Activated CD8-positive, alpha-beta memory T cell treated with anti-CD3 and anti-CD28 coated beads, Interleukin-2, amount 50 U/mL, for 24 hours (primary cell): ENCODE results near the gene GOLIM4.
"Not testable (repeated sequence)": the region's sequence is repeated elsewhere in the genome, so short reads cannot be mapped to it uniquely, and the experiment has no call there.

ENCODE experiments used
- DNase-seq: peaks from one replicate; pipeline ENCODE4 v3.0.0-alpha.2; 2020; ENCODE audit errors: extremely low read depth

Gene GOLIM4

DNA sequence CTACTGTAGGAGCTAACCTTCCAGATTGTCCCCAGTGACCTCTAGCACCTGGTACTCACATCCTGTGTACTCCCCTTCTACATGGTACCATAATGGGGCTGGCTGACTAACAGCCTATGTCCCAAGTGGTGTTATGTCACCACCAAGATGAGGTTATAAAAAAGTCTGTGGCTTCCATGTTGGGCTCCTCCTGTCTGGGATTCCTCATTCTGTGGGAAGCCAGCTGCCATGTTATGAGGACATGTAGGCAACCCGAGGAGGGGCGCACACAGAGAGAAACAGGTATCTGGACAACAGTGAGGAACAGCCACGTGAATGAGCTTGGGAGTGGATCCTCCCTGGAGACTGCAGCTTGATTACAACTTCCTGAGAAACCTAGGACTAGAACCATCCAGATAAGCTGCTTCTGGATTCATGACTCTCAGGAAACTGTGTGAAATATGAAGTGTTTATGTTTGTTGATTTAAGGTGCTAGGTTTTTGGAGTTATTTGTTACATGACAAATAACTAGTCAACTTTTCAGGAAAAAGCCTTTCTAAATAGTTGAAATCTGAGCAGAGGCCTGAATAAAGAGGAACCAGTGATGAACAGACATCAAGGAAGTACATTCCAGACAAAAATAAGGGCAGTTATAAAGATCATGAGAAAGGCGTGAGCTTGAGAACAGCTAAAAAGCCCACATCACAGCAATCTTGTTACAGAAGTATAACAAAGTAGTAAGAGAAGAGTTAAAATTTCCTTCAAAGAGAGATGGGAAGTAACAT is 21.7 kb downstream of the GOLIM4 start:
- DNase-seq = no peak

- no peak for DNase-seq
Measured at GRCh38 chr3:168072323-168072650, 23.4 kb downstream of the GOLIM4 start.

- DNase-seq = no peak
Measured at GRCh38 chr3:168071591-168072322, 24.0 kb downstream of the GOLIM4 start.

DNA sequence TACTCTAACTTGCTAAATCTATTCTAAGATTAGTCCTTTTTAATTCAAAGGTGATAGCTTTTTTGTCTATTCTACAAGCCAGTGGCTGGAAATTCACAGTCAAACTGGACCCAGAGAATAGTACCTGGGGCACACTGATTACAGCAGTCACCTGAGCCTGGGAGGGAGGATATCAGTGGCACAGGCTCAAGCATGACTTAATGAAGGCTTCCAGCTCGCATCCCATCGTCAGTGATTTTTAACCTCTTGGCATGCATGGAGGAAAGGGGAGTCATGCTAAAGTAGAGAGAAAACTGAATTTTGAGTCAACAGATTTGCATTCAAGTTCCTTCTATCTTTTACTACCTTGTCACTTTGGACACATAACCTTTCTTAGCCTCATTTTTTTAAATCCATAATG is 24.8 kb downstream of the GOLIM4 start:
- DNase-seq = no peak

DNA sequence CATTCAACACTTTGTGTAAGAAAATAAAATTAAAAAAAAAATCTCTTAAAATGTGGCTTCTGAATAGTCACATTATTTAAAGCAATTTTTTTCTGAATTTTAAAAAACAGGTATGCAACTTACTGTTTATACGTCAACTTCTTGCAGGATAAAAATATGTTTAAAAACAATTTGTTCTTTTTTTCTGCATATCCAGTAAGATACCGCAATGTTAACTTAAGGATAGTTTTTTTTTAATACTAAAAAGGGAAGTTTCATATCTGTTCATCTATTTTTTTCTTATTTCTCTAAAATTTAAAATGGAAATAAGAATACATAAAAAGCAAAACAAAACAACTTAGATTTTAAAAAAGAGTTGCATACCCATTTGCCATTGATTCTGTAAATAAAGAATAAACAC is 27.4 kb downstream of the GOLIM4 start:
- DNase-seq = no peak

DNA sequence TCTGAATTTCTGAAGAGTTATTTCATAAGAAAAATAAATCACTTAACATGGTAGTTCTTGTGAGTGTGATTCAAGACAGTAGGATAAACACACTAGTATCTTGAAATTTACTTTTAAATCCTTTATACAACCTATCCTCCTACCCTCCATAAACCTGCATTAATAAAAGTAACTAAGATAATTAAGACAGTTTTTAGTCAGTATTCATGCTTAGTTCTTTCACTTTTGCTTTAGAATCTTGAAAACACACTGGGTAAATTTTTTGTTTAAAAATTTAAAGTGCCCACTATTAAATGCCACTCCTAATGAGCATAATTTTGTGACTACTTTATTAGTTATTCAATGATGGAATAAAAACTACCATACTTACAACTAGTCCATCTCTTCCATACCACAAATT is 28.8 kb downstream of the GOLIM4 start:
- no peak for DNase-seq

DNA sequence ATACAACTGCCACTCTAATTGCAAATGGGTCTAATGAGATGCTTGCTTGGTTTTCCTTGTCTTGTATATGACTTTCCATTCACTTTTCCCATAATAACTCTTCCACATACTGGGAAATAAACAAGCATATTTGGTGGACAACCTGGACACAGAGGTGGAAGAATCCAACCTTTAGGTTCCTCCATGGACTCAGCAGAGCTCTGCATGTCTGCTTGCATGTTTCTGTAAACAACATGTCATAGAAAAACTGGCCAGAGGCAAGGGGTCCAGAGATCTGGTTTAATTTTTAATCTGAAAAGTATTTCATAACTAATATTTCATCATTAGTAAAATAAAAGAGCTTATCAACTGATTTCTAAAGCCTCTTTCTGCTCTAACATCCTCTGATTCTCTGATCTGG is 30.2 kb downstream of the GOLIM4 start:
- no peak for DNase-seq

DNA sequence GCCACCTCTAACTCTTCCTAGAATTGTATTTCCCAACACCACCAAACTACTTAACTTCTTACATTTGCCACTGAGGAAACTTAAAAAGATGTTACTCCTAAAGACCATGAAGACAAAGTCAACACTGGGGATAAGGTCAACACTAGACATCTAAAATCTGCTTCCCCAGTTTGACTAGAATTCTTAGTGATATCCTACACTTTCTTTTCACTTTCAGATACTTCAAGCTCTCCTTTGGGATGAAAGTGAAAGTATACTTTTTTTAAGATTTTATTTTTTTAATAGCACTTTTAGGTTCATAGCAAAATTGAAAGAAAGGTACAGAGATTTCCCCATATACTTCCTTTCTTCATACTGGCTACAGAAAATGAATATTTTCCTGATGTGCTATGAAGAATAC is 32.6 kb downstream of the GOLIM4 start:
- DNase-seq = no peak

GRCh38 chr3:168062679-168063078 is 33.0 kb downstream of the GOLIM4 start:
- DNase-seq = no peak

- DNase-seq = no peak
Measured at GRCh38 chr3:168061332-168061996, 34.3 kb downstream of the GOLIM4 start.

GRCh38 chr3:168060317-168060716 is 35.4 kb downstream of the GOLIM4 start:
- no peak for DNase-seq

DNA sequence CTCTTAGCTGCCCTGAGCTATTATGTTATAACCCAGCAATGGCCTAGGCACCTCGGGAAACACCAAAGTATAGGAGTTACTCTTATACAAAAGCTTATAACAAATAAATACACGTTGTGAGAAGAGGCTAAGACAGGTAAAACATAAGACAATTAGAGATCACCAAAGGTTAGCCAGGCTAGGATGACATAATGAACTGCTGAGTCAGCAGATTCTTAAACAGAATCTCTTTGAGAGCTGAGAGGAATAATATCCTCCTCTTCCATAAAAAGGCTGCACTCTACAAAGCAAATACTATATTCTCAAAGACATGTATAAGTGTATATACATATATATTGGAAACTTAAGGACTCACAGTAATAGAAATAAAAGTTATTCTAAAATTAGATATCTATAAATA is 37.2 kb downstream of the GOLIM4 start:
- DNase-seq = no peak

DNA sequence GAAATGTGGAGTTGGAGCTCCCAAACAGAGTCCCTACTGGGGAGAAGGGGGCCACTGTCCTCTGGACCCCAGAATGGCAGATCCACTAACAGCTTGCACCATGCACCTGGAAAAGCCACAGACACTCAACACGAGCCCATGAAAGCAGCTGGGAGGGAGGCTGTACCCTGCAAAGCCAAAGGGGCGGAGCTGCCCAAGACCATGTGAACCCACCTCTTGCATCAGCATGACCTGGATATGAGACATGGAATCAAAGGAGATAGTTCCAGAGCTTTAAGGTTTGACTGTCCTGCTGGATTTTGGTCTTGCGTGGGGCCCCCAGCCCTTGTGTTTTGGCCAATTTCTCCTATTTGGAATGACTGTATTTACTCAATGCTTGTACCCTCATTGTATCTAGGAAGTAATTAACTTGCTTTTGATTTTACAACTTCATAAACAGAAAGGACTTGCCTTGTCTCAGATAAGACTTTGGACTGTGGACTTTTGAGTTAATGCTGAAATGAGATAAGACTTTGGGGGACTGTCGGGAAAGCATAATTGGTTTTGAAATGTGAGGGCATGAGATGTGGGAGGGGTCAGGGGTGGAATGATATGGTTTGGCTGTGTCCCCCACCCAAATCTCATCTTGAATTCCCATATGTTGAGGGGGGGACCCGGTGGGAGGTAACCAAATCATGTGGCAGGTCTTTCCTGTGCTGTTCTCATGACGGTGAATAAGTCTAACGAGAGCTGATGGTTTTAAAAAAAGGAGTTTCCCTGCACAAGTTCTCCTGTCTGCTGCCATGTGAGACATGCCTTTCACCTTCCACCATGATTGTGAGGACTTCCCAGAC is 39.1 kb downstream of the GOLIM4 start:
- not testable (repeated sequence) for DNase-seq

- no peak for DNase-seq
Measured at GRCh38 chr3:168054447-168054846, 41.3 kb downstream of the GOLIM4 start.

- no peak for DNase-seq
Measured at GRCh38 chr3:168053115-168053514, 42.6 kb downstream of the GOLIM4 start.

DNA sequence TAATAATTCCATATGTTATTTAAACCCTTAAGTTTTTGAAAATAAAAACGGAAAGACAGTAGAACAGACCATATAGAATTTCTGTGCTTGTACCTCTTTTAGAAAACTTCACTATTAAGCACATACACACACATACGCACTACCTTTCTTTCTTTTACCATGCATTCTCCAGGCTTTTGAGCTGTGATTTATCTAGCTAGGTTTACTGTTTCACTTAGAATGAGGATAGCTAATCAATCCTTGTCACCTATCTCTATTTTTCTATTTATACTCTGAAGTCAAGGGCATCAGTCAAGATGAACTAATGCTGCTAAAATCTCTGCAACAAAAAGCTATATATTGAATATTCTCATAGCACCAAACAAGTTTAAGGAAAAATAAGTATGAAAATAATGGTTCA is 43.2 kb downstream of the GOLIM4 start:
- no peak for DNase-seq

DNA sequence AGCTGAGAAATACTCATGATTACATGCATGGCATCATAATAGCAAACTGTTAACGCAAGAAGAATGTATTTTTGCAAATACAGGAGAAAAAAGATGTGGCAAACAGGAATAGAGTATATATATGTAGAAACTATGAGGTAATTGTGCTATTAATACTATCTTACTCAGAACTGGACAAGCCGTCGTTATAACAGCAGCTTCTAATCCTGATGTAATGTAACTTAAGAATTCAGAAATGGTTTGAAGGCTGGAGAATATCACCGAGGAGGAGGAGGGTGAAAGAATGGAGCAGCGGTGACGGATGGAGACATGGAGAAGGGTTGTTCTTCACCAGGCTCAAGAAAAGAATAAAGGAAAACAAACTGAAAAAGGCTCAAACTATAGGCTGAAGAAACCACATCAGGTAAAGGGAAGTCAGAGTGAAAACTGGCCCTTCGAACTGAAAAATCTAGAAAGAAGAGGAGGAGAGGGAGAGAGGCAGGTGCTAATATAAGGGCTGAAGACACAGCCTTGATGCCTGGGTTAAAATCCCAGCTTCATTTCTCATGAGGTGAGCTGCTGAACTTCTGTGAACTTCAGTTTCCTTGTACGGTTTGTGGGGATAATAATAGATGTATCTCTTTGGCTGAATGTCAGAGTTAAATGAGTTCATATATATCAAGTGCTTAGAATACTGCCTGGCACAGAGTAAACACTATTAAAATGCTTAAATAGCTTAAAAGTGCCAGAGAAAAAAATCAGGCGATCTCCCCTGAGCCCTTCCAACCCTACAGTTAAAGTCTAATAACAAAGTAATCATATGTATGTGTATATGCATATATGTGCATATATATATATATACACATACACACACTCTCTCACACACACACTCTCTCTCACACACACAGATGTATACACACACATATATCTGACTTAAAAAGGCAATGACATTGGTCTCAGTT is 43.9 kb downstream of the GOLIM4 start:
- DNase-seq = no peak

DNA sequence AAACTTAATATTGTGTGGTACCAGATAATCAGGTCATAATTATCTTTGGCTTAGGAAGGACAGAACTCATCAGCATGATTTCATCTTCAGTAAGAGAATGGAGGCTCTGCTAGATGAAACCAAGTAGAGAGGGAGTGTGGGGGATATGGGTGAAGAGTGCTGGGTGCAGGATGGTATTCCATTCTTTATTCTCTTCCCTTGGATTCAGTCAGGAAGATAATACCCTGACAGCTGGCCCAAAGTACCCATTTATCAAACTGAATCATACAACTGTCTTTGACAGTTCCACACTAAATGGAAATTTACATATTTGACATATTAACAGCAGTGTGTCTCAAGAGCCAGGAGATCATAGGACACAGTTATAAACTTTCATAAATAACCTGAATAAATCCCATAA is 44.7 kb downstream of the GOLIM4 start:
- no peak for DNase-seq

GRCh38 chr3:168049367-168049974 is 46.3 kb downstream of the GOLIM4 start:
- DNase-seq = no peak
